HG02943 (cell line): ENCODE results near the gene ZNF519.

Source experiments
- ATAC-seq: cut with Tn5 transposase; IDR thresholded peaks from one replicate; pipeline ENCODE4 v1.9.1; 2021; ENCODE audit warnings: mild to moderate bottlenecking, low read depth, moderate library complexity; ENCODE audit not compliant: unreplicated experiment

The ZNF519 gene

DNA sequence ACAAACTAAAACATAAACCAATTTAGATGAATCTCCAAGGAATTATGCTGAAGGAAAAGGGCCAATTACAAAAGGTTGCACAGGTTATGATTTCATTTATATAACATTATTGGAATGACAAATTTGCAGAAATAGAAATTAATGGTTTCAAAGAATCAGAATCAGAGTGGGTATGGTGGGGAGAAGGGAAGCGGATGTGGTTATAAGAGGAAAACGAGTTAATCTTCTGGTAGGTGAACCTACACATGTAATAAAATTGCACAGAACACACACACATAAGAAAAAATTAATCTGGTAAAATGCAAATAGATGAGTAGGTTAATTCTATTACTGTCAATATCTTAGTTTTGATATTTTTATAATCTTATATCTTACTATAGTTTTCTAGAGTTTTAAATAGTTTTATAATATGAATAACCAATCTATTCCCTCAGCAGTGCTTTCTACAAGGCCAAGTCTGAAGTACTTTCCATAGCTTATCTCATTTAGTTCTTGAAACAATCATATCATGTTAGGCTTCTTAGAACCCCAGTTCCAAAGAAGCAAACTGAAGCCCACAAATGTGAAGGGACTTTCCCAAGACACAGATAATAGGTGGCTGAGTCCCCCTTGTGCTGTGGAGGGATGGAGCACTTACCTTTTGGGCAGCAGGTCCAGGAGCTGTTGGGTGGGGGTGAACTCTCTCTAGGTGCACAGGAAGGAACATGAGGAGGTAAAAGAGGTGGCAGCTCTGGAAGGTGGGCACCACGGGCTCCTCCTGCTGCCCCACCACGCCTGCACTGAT, 31.5 kb downstream of the ZNF519 start:
- no peak for ATAC-seq

DNA sequence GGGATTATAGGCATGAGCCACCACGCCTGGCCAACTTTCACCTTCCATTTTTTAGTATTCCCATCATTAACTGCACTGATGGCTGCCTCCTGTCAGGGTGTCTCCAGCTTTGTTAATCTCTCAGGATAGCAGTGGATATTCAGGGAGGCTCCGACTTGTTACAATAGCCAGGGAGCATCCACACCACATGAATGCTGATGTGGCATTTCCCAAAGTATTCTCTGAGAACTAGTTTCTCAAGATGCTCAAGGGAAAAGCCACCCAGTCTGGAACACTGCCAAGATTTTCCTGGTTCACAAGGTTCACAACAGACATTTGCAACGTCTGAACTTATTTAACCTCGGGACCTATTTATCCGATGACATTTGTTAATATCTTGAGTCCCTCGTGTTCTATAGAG, 33.8 kb downstream of the ZNF519 start:
- ATAC-seq, result no peak

DNA sequence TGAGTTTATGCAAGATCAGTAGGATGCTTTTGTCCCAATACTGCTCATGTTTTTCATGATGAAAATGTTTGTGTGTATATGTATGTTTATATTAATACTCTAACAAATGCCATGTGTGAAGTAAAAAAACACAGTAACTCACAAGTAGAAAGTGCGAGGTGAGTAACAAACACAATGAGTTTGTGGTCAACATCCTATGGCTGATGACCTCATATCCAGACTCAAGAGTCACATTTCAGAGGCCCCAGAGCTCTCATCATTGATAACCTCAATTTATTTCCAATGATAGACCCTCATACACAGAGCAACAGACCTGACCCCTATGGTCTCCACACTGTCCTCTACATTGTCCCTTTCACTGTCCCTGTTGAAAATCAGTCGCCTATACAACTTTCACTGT, 34.5 kb downstream of the ZNF519 start:
- no peak for ATAC-seq

DNA sequence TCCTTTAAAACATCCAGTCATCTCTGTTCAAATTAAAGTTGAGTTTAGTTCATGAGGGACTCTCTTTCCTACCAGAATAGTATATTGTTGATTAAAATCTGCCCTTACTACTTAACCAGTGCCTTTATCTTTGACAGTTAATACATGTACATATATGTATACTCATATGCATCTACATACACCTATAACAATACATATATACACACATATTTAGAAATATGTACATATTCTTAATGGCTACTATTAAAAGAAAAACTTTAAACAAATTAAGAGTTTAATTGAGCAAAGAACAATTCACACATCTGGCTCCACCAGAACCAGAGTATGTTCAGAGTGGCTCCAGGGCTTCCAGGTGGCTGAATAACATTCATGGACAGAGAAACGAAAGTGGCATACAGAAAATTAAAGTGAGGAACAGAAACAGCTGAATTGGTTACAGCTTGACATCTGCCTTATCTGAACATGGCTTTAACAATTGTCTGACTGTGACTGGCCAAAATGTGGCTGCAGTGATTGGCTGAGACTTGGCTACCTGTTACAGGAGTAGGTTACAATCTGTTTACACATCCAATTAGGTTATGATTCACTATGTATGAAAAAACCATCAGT, 38.8 kb downstream of the ZNF519 start:
- ATAC-seq, result no peak

DNA sequence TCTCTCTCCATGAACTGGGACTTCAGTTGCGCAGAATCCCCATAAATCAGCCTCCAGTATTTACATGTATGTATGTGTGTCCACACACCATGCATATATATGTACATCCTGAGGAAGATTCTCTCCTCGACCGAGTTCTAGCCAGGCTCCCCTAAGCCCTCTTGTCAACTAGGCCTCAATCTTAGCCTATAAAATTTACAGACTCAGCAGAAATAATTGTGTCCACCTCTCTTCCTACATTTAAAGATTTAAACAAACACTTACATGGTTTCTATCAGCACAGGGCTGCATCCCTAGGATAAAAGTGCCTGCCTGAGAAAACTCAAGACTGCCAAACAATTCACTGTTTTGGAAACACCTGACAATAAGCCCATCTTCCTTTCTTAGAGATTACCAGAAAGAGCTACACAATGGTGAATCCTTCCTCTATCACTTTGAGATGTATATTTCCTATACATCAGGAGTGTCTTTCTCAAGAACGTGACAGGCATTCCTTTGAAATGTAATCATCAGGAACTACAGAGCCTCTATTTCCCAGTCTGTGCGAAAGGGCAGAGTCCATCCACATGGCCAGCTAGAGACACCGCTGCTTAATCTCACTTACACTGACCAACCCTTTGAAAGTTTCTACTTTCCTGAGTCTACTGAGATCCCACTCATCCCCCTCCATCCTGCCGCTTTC, 39.5 kb downstream of the ZNF519 start:
- no peak for ATAC-seq

DNA sequence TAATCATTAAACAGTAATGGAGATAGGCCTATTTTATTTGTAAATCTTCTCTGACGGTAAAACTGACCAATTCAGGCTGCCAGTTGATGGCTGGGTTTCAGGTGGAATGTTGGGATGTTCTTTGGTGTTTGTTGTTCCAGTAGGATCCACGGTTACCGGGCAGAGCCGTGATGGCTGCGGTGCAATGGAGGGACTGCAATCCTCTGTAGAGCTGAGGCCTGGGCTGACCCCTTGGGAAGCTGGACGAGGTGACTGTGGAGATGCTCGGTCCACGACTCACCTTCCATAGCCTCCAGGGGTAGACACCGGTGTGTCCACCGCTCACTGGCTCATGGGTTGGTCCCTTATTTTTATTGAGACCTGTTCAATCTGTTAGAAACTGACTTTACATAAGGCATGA, 42.5 kb downstream of the ZNF519 start:
- no peak for ATAC-seq

DNA sequence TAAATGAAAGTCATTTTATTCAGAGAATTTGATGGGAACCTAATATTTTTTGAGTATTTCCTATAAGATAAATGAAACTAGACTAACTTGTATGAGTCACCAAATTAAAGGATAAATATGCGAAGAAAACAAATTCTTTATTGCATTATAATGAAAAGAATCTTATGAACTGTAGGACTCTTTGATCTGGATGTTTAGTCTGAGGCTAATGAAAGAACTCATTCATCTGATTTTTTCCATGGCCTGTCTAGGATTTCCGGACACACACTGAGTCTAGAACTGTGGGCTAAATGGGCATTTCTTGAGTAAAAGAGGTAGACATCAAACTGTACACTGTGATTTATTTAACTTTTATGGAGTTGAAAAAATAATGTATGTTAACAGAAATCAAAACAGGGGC, 43.0 kb downstream of the ZNF519 start:
- no peak for ATAC-seq

DNA sequence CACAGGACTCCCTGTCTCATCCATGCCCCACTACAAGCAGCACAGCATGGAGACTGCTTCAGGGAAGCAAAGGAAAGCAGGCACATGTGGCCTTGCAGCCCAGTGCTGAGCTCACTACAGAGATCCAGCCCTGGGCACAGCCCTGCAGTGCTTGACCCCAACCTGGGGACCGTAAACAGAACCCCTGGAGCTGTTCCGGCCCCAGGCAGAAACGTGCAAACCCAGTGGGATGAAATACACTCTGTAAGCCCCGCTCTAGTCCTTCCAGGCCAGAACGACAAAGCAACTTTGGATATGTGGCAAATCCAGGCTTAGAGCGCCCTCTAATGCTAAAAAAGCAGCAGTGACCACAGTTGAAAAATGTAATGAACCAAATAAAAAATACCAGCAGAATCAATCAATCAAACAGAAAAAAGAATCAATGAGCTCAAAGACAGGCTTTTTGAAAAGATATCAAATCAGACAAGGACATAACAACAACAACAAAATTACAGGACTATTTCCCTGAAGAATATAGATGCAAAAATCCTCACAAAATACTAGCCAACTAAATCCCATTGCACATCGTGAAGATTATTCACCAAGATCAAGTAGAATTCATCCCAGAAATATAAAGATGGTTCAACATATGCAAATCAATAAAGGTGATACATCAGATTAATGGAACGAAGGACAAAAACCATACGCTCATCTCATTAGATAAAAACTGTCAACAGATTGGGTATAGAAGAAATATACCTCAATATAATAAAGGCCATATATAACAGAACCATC, 45.6 kb downstream of the ZNF519 start:
- no peak for ATAC-seq

DNA sequence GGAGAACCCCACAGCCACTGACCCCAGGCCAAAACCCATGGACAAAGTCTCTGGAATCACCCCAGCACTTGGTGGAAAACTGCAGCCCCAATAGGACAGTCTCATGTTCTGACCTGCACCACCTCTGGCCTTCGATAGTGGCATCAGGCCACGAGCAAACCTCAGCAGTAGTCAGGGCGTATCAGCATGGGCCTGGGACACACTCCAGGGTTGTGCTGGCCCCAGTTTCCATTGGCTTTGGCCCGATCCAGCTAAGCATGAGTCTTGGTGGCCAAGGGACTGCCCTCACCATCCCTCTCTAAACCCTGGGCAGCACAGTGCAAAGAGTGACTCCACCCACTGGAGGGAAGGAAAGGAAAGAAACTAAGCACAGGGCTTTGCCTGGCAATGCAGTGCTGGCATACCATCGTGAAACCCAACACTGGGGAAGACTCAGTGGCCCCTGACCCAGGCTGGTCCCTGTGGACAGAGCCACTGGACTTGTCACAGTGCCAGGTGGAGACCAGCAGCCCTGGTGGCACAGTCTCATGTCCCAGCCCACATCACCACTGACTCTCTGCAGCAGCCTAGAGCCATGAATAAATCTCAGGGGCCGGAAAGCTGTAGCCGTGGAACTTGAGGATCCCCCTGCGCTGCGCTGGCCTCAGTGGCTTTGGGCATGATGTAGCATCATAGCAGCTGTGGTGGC, 46.3 kb downstream of the ZNF519 start:
- ATAC-seq, result no peak

DNA sequence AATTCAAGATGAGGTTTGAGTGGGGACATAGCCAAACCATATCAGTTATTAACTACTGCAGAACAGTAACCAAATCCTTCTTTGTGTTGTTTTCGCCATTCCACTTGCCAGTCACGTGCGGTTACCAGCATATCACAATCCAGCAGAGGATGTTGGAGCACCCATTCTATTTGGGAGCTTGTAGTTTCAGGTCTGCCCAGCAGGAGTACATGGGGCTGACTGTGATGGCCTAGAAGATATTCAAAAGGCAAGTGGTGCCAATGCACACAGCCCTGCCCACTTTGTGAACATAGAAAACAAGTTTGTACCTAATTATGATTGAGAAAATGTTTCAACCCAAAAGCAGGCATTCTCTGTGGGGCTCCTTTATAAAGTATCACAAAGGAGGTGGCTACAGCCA, 57.0 kb downstream of the ZNF519 start:
- no peak for ATAC-seq

DNA sequence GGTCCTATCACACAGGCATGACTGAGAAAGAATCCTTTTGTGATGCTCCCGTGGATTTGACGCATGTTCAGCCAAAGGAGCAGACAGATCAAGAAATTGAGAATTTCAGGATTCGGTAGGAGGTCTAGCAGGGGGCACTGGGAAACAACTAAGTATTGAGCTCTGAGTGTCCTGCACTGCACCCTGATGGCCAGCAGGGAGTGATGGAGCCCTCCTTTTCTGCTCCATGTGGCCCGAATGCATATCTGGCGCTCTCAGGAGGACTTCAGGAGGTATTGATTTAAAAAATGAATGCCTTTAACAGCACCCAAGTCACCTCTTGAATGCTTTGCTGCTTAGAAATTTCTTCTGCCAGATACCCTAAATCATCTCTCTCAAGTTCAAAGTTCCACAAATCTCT, 58.0 kb downstream of the ZNF519 start:
- no peak for ATAC-seq

DNA sequence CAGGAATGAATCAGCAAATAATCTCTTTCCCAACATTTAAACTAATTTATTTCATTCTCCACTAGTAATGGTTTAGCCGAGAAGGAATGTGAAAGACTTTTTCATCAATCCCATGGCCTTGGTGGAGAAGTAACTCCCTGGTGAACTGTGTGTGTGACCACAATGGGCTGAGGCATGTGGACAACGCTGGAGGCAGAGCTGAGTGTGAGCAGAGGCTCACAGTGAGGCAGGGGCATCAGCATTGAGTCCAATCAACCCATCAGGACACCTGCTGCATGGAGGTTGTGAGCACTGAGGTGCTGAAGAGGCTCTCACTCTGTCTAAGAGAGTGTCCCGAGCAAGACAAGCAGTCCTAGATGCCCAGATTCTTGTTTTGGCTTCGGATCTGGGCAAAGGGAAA, 78.6 kb downstream of the ZNF519 start:
- no peak for ATAC-seq
